NOMO-1 treated with DMSO at 0.1 percent for 48 hours (cell line): ENCODE results near the gene AHSG.
"Not testable (repeated sequence)": the region's sequence is repeated elsewhere in the genome, so short reads cannot be mapped to it uniquely, and the experiment has no call there.

ENCODE experiments used
- DNase-seq: peaks from one replicate; lab custom pipeline; 2025; ENCODE audit not compliant: unreplicated experiment; lab: John Stamatoyannopoulos, UW

AHSG gene, protein sequence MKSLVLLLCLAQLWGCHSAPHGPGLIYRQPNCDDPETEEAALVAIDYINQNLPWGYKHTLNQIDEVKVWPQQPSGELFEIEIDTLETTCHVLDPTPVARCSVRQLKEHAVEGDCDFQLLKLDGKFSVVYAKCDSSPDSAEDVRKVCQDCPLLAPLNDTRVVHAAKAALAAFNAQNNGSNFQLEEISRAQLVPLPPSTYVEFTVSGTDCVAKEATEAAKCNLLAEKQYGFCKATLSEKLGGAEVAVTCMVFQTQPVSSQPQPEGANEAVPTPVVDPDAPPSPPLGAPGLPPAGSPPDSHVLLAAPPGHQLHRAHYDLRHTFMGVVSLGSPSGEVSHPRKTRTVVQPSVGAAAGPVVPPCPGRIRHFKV

DNA sequence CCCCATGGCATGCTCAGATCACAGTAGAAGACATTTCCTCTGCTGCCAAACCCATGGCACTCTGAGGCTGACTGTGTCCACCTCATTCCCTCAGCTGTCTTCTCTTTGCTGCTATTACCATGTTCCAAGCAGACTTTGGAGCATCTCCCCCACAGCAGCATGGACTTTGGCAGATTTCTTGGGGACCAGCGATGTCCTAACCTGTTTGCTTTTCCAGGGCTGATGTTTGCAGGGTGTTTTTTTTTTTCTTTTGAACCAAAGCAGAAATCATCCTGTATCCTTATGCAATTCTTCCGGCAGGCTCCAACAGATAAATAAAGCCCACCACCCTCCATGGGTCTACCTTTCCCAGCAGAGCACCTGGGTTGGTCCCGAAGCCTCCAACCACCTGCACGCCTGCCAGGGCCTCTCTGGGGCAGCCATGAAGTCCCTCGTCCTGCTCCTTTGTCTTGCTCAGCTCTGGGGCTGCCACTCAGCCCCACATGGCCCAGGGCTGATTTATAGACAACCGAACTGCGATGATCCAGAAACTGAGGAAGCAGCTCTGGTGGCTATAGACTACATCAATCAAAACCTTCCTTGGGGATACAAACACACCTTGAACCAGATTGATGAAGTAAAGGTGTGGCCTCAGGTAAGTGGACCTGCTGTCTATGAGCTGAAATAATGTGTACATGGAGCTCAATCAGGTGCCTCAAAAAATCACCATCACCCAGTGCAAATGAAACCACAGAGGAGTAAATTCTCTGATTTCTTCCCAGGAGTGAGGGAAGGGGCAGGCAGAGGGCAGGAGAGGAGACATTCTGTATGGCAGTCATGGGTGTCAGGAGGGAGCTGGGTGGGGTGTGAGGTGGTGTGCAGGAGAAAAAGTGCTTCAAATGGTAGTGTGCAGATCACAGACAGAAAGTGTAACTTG, at the start of gene AHSG:
Gene AHSG (plus strand): TSS at position 340 of the 916 bp plus-strand sequence. CDS start 82 bp downstream, at position 422.
- DNase-seq: no peak

DNA sequence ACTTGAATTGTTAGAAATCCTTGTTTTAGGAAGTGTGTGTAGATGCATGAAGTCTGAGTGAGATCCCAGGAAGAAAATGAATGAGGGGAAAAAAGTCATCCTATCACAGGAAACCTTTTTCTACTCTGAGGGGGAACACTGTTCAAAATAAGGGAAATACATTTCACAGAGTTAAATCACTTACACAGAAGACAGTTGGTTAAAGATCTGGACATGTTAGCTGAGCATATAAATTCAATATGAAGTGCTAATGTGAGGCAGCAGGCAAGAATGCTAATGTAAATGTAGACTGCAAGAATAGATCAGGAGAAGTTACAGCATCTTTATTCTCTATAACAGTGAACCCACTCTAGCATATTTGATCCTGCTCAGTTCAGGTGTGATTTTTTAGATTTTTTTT, 48.3 kb upstream of the AHSG start:
- DNase-seq: no peak

DNA sequence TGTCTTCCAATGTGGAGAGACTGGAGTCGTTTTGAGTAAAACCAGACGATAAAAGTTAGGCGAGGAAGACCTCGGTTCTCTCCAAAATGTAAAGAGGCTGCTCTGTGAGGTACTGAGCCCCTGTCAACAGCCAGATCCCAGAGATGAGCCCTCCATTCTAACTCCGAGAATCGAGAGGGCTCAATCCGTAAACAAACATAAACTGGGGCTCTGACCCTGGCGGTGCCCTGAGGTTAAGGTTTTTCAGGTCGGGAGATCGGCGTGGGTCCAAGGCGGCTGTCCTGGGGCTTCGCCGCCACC, 46.1 kb upstream of the AHSG start:
- DNase-seq: no peak

DNA sequence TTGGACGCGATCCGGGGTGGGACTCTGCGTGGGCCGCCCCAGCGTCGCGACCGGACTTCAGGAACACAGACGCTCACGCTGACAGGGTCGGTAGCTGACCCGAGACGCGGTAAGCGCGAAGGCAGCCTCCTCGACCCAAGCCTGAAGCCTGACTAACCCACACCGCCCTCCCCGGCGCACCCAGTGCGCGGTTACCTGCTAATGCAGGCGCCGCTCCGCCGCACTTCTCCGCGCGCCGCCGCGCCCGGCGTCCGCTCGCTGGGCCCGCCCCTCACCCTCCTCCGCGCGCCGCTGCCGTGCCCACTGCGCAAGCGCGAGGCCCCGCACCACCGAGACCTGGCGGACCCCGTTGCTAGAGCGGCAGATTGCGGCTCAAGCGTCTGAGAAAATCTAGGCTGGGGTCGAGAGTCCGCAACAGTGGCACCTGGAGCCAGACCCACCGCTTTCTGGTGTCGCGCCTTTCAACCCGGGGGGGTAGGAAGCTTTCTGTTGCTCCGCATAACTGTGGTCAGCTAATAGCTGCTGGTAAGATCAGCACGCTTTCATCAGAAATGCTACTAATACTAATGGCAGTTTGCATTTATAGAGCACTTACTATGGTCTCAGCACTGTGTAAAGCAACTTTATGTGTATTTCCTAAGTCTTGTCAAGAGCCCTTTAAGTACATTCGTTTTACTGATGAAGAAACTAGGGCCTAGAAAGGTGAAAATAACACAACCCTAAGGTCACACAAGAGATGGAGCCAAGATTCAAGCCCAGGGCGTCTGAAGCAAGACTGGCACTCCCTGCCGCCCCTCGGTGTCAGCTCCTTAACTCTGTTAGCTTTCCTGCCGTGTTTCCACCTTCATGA, 45.6 kb upstream of the AHSG start, which contains the start of gene TBCCD1:
Gene TBCCD1 (minus strand): TSS at position 268 of the 850 bp plus-strand sequence. CDS start 3,010 bp downstream, outside the sequence.
- DNase-seq: peak; percentile 92

DNA sequence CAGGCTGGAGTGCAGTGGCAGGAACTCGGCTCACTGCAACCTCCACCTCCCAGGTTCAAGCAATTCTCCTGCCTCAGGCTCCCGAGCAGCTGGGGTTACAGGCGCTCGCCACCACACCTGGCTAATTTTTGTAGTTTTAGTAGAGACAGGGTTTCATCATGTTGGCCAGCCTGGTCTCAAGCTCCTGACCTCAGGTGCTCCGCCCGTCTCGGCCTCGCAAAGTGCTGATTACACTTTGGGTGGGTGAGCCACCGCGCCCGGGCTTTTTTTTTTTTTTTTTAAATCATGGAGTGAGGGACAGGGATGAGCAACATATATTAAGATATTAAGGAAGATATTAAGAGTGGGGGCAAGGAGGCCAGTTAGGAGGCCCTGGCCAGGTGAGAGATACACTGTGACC, 43.5 kb upstream of the AHSG start:
- not testable (repeated sequence) for DNase-seq

DNA sequence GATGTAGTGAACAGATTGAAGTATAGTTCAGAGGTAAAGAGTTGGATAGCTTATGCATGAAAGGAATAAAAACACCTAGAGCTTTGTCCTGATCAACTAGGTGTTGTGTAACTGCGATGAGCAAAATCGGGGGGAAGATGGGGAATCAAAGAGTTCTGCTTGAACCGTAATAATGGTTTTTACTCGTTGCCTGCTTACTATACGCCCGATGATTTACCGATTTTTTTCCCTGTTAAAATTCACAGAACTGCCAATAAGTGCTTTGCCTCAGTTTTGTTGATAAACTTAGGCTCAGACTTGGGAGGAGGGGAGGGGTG, 43.1 kb upstream of the AHSG start:
- no peak for DNase-seq

DNA sequence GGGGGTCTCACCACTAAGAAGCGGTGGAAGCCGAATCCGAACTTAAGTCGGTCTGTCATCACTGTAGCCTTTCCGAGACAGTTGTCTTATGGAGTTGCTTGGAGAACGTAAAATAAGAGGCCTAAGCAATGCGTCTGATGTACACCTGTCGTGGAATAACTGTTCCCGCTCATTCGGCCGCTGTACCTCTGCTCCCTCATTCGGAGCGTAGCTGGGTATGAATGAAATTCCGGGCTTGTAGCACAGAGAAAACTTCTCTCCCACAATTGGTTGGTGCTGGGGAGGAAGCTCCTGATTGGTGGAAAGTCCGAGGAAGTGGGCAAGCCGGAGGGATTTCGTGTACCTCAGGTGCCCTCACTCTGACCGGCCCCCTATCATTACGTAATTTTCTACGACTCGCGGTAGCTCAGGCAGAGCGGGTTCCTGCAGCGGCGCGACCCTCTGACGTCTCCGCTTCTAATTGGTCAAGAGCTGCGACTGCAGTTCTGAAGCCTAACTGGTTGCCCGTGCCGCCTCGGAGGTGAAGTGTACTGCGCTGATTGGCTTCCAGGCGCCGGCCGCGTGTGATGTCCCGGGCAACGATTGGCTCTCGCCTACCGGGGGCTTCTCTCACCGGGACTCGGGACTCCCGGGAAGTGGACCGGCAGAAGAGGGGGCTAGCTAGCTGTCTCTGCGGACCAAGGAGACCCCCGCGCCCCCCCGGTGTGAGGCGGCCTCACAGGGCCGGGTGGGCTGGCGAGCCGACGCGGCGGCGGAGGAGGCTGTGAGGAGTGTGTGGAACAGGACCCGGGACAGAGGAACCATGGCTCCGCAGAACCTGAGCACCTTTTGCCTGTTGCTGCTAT, 42.5 kb upstream of the AHSG start, which contains the start of gene DNAJB11:
Gene DNAJB11 (plus strand): TSS at position 625 of the 845 bp plus-strand sequence. CDS start 178 bp downstream, at position 803.
- DNase-seq: peak; percentile 100

DNA sequence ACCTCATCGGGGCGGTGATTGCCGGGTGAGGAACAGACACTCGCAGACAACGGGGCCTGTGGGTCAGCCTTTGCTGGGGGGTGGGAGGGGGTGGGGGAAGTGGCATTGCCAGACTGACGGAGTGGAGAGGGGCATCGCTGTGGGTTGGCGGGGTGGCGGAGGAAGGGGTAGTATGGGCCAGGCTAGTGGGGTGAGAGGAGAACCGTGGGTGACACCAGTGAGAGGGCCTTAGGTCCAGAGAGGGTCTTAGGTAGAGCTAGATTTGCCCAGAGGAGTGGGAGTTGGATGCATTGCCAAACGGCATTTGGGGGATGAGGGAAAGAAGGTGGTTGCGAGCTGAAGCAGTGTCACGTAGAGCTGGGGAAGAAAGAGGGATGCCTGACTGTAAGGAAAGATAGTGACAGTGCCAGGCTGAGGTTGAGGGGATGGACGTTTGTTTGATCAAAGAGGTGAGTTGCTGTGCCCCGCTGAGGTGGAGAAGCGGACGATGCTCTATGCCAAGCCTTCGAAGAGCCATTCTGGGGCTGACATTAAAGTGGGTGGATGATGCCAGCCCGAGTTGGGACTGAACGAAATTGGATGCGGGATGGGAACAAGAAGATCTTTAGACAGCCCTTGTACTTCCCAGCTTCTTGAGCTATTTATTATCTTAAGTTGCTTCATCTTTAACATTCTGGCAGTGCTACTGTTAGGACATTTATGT, 41.8 kb upstream of the AHSG start:
- DNase-seq: no peak

DNA sequence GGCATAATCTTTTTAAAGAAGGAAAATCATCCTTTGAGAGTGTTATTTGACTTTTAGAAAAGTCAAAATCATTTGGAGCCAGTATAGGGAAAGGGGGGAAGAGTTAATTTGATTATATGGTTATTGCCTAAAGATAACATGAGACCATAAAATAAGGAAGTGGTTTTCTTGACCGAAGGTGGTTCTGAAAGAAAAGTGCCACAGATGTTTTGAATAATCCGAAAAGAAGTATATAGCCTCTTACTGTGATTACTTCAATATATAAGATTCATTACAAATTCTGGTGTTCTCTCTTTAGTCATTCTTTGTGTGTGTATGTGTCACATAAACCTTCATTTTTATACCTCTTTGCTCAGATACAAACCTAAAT, 41.2 kb upstream of the AHSG start:
- DNase-seq: peak; percentile 68

DNA sequence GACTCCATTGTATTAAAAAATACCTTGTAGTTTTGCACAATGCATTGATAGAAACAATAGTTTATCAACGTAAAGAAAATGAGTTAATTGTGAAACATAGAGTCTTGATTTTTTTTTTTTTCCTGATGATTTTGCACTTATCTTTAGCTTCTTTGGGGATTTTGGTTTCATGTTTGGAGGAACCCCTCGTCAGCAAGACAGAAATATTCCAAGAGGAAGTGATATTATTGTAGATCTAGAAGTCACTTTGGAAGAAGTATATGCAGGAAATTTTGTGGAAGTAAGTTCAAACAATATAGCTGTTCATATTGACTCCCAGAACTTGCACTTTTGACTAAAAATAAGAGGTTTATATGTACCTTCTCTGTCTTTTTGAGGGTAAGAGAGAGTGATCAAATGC, 35.3 kb upstream of the AHSG start:
- no peak for DNase-seq

DNA sequence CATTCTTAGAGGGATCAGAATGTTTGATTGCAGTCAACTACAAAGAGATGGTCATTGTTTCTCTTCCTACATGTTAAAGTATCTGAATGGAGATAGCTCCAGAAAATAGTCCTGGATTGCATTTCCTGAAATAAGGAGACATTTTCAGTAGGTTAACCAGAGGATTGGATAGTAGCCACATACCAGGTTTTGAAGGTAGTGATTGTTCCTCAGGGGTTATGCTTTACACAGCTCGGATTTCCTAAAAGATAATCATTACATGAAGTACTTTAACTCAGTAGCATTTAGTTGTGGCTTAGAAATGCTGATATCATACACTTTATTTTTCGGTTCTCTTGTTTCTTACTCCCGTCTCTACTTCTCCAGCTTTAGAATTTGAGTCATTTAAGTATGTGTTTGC, 32.1 kb upstream of the AHSG start:
- no peak for DNase-seq

DNA sequence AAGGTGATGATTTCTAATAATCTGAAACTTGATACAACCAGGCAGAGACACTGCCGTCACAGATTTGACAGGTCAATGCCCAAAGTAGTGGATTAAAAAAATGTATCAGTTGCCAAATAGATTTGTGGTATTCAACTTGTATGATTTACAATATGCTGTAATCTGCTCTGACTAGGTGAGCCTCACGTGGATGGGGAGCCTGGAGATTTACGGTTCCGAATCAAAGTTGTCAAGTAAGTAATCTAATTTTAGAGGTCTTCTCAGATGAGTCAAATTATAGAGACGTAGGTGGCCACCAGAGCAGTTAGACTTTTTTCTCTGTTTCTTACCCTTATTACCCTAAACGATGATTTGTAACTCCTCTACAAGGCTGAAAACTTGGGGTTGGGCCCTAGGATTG, 30.3 kb upstream of the AHSG start:
- DNase-seq: no peak

DNA sequence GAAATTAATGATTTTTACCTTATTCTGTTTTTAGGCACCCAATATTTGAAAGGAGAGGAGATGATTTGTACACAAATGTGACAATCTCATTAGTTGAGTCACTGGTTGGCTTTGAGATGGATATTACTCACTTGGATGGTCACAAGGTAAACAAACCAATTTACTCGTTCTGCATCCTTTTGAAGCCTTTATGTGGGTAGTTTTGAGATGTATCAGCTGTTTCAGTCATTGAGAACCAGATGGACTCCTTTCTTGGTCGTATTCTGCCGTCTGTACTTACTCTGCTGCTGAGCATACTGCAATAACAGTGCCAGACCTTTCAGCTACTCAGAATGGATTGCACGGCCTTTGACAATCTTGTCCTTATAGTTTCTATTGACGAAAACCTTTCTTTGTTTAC, 29.0 kb upstream of the AHSG start:
- no peak for DNase-seq

DNA sequence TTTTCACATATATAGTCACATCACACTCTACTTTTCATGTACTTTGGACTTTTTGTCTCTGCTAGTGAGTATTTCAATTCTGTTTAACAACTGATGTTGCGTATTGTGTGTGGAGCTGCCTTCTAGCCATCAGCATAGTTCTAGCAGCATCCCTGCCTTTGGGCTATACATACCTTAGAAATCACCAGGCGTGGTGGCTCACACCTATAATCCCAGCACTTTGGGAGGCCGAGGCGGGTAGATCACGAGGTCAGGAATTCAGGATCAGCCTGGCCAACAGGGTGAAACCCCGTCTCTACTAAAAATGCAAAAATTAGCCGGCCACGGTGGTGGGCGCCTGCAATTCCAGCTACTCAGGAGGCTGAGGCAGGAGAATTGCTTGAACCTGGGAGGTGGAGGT, 26.6 kb upstream of the AHSG start:
- DNase-seq: not testable (repeated sequence)

DNA sequence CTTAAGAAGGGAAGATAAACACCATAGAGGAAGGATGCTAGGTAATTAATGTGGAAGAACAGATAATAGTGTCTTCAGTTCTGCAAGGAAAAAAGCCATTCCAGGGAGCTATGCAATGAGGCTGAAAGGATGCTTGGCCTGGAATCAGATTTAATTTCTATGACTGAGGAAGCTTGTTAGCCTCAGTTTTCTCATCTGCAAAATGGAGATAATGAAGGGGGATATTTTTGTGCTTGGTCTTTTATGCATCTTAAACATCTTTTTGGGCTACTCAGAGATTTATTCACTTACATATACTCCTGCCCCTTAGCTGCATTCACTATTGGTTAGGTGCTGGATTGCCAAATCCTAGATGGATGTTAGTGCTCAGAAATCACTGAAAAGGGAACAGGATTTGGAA, 25.7 kb upstream of the AHSG start:
- DNase-seq: no peak

DNA sequence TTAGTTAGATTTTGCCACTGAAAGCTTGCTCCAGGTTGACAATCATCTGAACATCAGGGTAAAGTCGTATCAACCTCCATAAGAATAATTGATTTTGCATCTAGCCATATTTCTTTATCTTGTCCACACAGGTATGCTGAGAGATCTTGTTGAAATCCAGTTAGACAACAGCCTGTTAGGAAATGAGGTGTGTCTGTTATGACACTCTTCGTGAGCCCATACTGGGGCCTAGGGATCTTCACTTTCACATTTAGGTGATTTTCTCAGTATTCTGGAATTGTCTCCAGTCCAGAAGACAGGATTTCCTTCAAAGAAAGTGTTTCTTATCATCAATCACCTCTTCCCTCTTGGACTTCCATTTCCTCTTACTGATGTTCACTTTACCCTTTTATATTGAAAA, 24.2 kb upstream of the AHSG start:
- DNase-seq: no peak

DNA sequence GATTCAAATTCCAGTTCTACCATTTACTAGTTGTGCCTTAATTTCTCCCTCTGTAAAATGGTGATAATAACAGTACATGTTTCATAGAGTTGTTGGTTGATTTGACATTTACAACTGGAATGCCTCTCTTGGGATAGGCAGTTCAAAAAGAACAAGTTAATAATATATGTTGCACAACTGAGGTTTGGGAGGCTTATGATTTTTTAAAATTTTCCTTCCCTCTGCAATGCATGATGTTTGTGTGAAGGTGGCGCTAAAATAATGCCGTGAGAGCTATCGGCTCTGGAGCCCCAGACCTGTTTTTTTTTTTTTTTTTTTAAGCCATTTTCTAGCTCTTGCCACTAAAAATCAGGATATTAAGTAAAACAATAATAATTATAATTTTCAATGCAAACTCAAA, 23.7 kb upstream of the AHSG start:
- DNase-seq: peak; percentile 17

DNA sequence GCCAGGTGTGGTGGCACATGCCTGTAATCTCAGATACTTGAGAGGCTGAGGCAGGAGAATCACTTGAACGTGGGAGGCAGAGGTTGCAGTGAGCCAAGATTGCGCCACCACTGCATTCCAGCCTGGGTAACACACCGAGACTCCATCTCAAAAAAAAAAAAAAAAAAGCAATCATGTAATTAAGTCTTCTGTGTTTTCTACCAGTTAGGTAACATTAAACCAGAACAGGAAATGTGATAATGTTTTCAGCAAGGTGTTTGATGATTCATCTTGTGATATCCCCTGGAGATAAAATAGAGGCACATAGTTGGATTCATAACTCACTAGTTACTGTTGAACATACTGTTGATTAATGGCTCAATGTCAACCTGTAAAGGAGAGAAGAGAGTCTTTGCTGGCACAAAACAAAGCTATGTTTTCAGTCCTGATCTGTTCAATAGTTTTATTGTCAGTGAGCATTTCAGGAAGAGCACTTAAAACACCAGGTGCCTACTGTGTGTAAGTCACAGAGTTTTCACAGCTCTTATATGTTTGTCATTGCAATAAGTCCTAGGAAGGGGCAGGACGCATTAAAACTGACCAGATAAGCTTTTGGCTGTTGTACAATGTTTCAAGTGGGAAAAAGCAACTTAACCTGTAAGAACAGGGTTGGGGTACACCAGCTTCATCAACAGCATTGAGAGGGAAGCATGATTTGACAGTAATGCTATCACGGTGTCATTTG, 22.8 kb upstream of the AHSG start:
- DNase-seq: no peak

DNA sequence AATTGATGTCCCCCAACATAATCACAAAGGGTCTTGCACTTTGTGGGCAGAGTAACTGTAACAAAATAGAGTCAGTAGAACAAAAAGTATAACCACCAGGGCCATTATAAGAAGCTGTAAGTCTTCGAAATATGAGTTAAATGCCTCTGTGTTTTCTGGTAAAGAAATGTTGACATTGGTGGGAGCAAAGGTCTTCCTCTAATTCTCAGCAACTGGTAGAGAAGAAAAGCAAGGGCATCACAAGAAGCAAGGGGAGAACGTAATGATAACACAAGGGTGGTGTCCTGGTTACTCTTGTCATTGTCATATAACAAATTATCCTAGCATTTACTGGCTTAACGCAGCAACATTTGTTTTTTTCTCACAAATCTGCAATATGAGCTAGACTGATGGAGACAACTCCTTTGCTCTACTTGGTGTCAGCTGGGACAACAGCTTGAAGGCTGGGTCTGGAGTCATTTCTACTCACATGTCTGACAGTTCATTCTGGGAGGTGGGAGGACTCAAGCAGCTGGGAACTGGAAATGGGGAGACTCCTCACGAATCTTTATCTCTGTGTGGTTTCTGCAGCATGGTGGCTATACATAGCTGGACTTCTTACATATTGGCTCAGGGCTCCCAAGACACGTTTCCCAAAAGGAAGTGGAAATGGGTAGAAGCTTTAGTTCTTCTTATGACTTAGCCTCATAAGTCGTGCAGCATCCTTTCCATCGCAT, 22.1 kb upstream of the AHSG start:
- DNase-seq: no peak
